ENCODE data around the gene NPTN.
A peak's percentile ranks its signal among the peaks of the same experiment; 100 is the strongest.

NPTN gene

DNA sequence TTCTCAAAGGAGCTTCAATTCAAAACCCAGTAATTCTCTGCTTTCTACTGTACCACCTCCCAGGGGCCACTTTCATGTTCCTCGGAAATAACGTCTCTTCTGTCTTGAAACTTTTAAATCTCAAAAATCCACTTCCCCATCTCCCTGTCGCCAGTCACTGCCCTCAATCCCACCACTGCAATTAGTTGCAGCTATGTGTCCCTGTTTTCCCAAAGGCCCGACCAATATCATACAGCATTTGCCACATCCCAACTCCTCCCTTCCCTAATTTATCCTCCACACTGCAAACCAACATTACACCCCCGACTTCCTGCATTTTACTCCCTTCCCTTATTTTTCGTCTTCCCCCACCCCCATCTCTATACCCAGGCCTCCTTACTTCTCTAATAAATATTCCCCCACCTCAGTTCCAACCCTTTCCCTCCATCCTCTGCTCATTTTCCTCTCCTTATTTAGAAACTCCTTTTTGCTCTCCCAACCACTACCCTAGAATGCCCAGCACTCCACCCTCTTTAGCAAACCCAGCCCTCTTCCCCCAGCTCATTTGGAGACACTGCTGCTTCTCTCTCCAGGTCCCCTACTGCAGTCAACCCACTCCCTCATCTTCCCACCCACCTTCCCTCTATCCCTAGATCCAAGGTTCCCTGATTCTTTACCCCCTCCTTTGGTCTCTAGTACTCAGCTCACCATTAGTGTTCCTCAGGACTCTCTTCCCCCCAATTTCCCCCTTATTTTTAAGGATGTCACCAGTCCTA, 1.1 kb downstream of the NPTN start:
- peak; percentile 46 for DNase-seq (ENCODE audit: low spot score)

DNA sequence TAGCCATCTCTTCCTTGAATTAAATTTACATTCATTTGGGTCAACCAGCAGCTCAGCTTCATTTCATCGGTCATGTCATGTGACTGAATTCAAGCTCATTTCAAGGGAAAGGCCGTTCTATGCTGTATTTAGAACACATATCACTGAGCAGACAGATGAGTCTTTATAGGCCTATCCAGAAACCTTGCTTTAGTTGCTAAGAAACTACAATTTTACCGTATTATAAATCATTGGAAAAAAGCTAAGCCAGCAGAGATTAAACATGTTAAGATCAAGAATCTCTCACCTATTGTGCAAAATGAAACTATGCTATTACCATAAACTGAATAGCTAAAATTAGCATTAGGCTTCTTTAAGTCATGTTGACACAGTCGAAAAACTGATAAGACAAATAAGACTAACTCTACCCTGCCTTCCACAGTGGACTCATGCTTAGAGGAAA, 2.2 kb downstream of the NPTN start:
- DNase-seq (ENCODE audit: low spot score), result no peak

DNA sequence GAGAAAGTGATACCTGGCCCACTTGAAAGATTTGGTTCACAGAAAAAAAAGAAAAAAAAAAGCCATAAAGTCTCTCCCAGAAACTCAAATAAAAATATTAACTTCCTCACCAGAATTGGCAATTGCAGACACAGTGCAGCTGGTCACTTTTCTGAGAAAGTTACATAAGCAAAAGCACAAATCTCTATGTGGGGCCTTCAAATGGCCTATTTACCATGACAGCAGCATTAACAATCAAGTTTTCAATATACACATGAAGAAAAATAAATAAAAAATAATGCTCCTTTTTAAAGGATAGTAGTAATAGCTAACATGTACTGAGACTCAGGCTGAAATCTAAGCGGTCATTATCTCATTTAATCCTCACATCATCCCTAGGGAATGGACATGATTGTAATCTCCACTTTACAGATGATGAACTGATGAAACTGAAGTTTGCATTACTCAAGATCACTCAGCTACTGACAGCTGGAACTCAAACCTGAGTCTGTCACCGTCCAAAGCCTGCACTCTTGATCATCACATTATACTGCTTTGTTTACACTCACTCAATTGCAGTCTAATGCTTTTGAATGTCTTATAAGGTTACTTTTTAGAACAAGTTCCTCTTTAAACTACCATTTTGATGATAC, 3.3 kb downstream of the NPTN start:
- no peak for DNase-seq (ENCODE audit: low spot score)

DNA sequence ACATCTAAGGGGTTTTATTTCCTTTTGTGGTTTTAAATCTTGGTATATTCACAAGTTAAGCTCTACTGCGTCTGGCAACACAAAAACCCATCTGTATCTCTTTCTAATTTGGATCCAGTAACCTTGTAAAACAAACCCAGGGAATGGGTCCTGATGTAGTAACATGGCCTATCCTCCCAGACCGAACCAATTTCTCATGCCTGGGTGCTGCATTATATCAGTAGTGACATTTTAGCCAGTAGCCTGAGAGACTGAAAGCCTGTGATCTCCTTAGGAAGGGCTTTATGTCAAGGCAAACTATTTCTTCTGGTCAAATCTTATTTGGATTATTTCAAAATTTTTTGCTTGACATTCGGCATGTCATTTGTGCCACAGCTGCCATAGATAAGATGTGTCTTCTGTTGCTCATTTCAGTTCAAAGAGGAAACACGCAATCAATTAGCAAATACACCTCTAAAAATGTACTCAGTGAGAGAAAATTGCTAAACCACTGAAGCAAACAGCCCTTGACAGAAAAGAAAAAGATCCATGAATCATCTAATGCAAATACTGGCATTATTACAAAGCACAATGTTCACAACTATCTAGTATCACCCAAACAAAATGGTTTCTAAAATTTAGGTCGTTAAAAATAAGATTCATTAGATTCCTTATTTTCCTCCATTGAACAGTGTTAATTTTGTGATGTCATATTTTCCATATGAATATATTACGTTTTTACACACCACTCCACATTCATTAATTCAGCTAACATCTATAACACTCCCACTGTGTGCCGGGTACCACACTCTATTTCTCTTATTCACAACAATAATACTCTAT, 4.0 kb downstream of the NPTN start:
- no peak for DNase-seq (ENCODE audit: low spot score)

DNA sequence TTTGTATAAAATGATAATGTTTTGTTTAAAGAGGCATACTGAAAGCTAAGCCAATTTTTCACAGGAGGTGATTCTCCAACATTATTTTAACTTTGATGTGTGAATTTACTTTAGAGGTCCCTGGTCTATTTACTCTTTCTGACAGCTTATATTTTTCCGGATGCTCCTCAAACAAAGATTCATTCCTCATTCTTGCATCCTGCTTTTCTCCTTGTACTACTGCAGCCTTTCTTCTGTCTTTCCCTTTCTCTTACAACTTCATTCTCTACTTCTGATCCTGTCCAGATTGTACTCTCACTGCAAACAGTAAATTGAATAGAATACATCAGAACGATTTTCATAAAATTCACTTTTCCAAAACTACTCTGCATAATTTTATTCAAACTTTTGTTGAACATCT, 5.1 kb downstream of the NPTN start:
- no peak for DNase-seq (ENCODE audit: low spot score)

DNA sequence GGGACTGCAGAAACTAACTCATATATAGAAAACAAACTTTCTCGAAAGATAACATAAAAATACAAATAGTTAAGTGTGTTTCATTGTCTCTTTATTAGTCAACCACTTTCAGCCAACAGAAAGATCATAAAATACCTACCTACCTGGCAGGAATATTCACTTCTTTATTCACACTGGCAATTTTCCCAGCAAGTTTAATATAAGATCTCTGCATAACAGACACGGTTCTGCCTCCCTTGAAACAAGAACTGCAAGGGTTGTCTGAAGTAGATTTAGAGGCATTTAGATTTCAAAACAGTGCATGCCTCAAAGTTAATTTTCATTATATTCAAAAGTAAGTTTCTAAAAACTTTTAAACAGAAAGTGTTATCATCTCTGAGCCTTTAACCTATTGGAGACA, 7.1 kb downstream of the NPTN start:
- no peak for DNase-seq (ENCODE audit: low spot score)

- DNase-seq (ENCODE audit: low spot score), result no peak
Observed at GRCh38 chr15:73624530-73624929, 8.7 kb downstream of the NPTN start.

DNA sequence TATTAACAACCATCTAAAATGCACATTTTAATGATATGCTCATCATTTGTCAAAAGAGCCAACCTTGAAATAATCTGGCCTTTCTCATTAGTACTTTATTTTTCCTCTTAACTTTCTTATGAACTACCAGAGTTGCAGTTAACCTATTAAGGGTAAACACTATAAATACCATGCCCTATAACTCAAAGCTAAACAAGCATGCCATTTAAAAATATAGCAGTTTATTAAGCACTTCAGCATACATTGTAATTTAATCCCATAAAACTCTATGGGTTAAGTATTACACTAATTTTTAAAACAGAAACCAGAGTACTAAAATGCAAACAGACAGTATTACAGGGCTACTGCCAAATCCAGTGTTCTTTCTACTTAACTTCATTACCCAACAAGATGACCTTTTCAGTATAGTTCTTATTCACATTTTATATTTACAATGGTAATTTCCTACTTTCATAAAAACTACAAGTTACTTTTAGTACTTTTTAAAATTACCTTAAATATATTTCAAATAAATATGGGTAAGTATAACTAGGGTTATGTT, 11.8 kb downstream of the NPTN start:
- DNase-seq (ENCODE audit: low spot score), result no peak

DNA sequence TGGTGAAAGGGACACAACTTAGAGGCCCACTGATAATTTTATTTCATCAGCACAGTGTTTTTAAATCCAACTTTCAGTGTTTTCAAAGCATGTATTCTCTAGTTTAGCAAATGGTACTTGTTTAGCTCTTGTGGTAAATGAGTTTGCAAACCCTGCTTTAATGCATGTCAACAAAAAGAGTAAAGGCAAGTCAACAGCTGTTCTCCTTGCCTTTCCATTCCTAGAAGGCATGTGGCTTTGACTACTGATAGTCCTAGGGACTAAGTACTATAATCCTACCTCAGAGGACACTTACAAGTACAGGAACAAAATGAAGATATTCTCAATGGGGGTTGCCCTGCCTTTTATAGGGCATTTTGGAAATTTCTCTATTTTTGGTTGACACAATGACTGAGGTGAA, 13.1 kb downstream of the NPTN start:
- DNase-seq (ENCODE audit: low spot score), result no peak

- no peak for DNase-seq (ENCODE audit: low spot score)
Observed at GRCh38 chr15:73617913-73618312, 15.3 kb downstream of the NPTN start.

GRCh38 chr15:73617301-73617831, 15.8 kb downstream of the NPTN start:
- DNase-seq (ENCODE audit: low spot score), result no peak

GRCh38 chr15:73608941-73609340, 24.2 kb downstream of the NPTN start:
- DNase-seq (ENCODE audit: low spot score), result no peak

DNA sequence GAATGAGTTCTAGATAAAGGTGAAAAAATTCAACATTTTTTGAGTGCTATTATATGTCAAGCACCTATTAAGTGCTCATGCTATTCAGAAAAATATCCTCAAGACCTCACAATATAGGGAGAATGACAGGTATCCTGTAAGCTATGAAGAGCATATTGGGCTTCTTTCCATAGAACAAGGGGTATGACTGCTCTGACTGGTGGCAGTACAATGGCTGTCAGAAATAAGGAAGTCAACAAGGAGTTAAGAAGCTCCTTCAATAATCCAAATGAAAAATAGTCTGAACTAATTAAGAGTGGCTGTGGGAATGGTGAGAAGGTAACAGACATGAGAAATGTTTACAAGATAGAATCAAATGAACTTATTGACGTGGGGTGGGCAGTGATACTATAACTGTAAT, 24.7 kb downstream of the NPTN start:
- no peak for DNase-seq (ENCODE audit: low spot score)

- DNase-seq (ENCODE audit: low spot score), result no peak
Observed at GRCh38 chr15:73607843-73608242, 25.3 kb downstream of the NPTN start.

GRCh38 chr15:73607405-73607804, 25.8 kb downstream of the NPTN start:
- no peak for DNase-seq (ENCODE audit: low spot score)

GRCh38 chr15:73605759-73606436, 27.3 kb downstream of the NPTN start:
- DNase-seq (ENCODE audit: low spot score), result no peak

- no peak for DNase-seq (ENCODE audit: low spot score)
Observed at GRCh38 chr15:73604477-73604876, 28.7 kb downstream of the NPTN start.

DNA sequence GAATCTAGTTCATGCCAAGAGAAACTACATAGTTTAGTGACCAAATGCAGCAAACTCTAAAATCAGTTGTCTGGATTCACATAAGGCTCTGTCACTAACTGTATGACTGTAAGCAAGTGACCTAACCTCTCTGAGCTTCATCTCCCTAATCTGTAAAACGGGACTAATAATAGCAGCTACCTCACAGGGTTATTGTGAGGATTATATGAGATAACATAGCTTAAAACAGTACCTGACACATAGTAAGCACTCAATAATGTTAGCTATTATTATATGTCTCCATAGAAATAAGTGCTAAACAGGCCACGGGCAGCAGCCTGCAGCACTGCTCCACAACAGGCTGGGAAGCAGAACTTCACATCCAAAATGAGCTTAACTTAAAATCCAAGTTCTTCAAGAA, 30.2 kb downstream of the NPTN start:
- DNase-seq (ENCODE audit: low spot score), result no peak

GRCh38 chr15:73602446-73602843, 30.7 kb downstream of the NPTN start:
- no peak for DNase-seq (ENCODE audit: low spot score)

DNA sequence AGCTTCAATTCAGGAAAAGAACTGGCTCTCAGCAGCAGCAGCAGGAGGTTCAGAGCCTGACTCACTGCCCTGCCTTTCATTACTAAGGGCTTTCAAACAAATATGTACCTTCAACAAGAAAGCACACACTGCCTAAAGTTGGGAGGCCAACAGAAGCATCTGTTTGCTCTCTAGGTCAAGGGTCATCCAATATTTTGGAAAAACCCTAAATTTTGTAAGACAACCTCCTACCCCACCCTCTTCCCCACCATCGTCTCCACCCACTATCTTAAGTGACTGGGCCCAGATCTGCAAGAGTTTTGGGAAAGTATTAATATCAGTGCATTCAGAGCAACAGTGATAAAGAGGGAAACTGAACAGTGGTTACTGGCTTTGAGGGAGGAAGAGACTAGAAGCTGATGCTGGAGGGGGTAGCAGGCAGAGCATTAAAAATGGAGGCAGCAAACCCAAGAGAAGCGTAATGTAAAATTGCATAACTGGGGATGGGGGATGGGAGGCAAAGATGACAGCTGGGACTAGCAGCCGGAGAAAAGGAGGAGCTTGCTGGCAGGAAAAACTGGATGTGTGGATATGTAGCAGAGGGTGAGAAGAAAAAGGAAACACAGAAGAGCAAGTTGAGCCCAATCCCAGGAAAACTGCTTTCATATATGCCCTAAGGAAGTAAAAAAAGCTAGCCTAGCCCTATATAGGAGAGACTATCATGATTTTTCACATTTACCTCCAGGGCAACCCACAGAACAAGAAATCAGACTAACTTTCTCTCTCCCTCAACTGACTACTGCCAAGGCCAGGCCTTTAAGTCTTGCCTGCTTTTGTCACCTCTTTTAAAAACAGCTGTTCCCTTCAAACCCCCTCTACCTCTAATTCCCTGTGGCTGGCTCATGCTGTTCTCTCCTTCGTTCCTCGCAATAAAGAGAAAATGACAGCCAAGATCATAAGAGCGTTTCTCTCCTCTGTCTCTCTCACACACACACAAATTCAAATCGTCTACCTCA, 31.4 kb downstream of the NPTN start:
- no peak for DNase-seq (ENCODE audit: low spot score)

Measured in SW480 (cell line).